RWPE2 (cell line): Measurements from ENCODE around the gene AGO3.
"Not testable (repeated sequence)": the region's sequence is repeated elsewhere in the genome, so short reads cannot be mapped to it uniquely, and the experiment has no call there.

Experiments
- ATAC-seq: fragments of 200-7000 bp; cut with Tn5 transposase; 3 replicates; pipeline ENCODE4 v1.9.1; 2021; ENCODE audit warnings: low read depth
- DNase-seq: peaks from one replicate; pipeline ENCODE4 v3.0.0-alpha.2; 2020; ENCODE audit warnings: low spot score
- H3K27ac ChIP-seq: fragments of 450-650 bp; 2 replicates; pipeline ENCODE4 v1.5.1; 2017; ENCODE audit warnings: mild to moderate bottlenecking; ENCODE audit not compliant: poor library complexity, severe bottlenecking
- H3K27me3 ChIP-seq: fragments of 250-450 bp; sonication (Bioruptor Pico); 2 replicates; pipeline ENCODE4 v1.5.1; 2021; ENCODE audit warnings: mild to moderate bottlenecking, moderate library complexity; ENCODE audit not compliant: insufficient read depth, poor library complexity, severe bottlenecking
- H3K36me3 ChIP-seq: fragments of 250-450 bp; sonication (Bioruptor Pico); 2 replicates; pipeline ENCODE4 v1.5.1; 2020; ENCODE audit warnings: low read depth, mild to moderate bottlenecking, moderate library complexity
- H3K4me1 ChIP-seq: fragments of 250-450 bp; sonication (Bioruptor Pico); 2 replicates; pipeline ENCODE4 v1.5.1; 2021; ENCODE audit warnings: mild to moderate bottlenecking, moderate library complexity; ENCODE audit not compliant: insufficient read depth, poor library complexity, severe bottlenecking
- H3K4me3 ChIP-seq: fragments of 250-450 bp; sonication (Bioruptor Pico); 2 replicates; pipeline ENCODE4 v1.5.1; 2021; ENCODE audit warnings: mild to moderate bottlenecking, moderate library complexity; ENCODE audit not compliant: severe bottlenecking
- H3K9me3 ChIP-seq: fragments of 250-450 bp; sonication (Bioruptor Pico); 2 replicates; pipeline ENCODE4 v1.5.1; 2021; ENCODE audit warnings: mild to moderate bottlenecking, moderate library complexity; ENCODE audit not compliant: severe bottlenecking
- CTCF ChIP-seq: fragments of 450-650 bp; IDR thresholded peaks from one replicate; pipeline ENCODE4 v1.5.1; 2017; ENCODE audit warnings: mild to moderate bottlenecking, moderate library complexity; ENCODE audit not compliant: poor library complexity, severe bottlenecking

Gene AGO3

GRCh38 chr1:35888255-35888654 is 42.6 kb upstream of the AGO3 start:
- H3K27ac ChIP-seq: no peak overlapping the region
- TF ChIP-seq CTCF: no peak
- ATAC-seq: no peak

GRCh38 chr1:35888981-35889380 is 41.9 kb upstream of the AGO3 start:
- not testable (repeated sequence) for H3K27me3 ChIP-seq, H3K4me1 ChIP-seq, H3K27ac ChIP-seq, H3K4me3 ChIP-seq, ATAC-seq, DNase-seq, H3K9me3 ChIP-seq
- peaks cover 18% of the 10 kb centered on the region for H3K36me3 ChIP-seq

More at GRCh38 chr1:35888255-35888654, 42.6 kb upstream of the AGO3 start:
- Histone ChIP-seq H3K27me3 (no peaks in the 10 kb centered on the region), H3K9me3 (no peaks in the 10 kb centered on the region), H3K4me1 (no peaks in the 10 kb centered on the region), H3K4me3 (no peak overlapping the region), H3K36me3 (peaks cover 18% of the 10 kb centered on the region)
- no peak for DNase-seq

GRCh38 chr1:35893051-35893879 is 37.6 kb upstream of the AGO3 start:
- no peaks in the 10 kb centered on the region for H3K27me3 ChIP-seq
- H3K4me1 ChIP-seq: no peaks in the 10 kb centered on the region
- no peak overlapping the region for H3K27ac ChIP-seq
- peaks cover 24% of the 10 kb centered on the region for H3K36me3 ChIP-seq
- no peak for TF ChIP-seq CTCF
- no peaks in the 10 kb centered on the region for H3K9me3 ChIP-seq
- no peak overlapping the region for H3K4me3 ChIP-seq
- DNase-seq (no peak), ATAC-seq (no peak)

- ATAC-seq (no peak), DNase-seq (no peak)
- TF ChIP-seq CTCF: no peak
- Histone ChIP-seq H3K4me1 (no peaks in the 10 kb centered on the region), H3K9me3 (no peaks in the 10 kb centered on the region), H3K4me3 (no peak overlapping the region), H3K27ac (no peak overlapping the region), H3K27me3 (no peaks in the 10 kb centered on the region), H3K36me3 (peaks cover 24% of the 10 kb centered on the region)
Measured at GRCh38 chr1:35894183-35894582, 36.7 kb upstream of the AGO3 start.

- no peak overlapping the region for H3K4me3 ChIP-seq
- H3K27me3 ChIP-seq: no peaks in the 10 kb centered on the region
- H3K27ac ChIP-seq: no peak overlapping the region
- peaks cover 19% of the 10 kb centered on the region for H3K36me3 ChIP-seq
- no peak for TF ChIP-seq CTCF
- ATAC-seq (no peak), DNase-seq (no peak)
- H3K4me1 ChIP-seq: no peaks in the 10 kb centered on the region
- H3K9me3 ChIP-seq: no peaks in the 10 kb centered on the region
Measured at GRCh38 chr1:35894656-35895055, 36.2 kb upstream of the AGO3 start.
